GM12801 (cell line): Measurements from ENCODE around the gene GUCA2B.

Experiments
- TF ChIP-seq, protein P1 (sequence below): IDR thresholded peaks from one replicate; pipeline ENCODE4 v1.5.1; 2011; ENCODE audit warnings: control low read depth; ENCODE audit not compliant: insufficient read length; ENCODE audit errors: extremely low read depth

GUCA2B gene

DNA sequence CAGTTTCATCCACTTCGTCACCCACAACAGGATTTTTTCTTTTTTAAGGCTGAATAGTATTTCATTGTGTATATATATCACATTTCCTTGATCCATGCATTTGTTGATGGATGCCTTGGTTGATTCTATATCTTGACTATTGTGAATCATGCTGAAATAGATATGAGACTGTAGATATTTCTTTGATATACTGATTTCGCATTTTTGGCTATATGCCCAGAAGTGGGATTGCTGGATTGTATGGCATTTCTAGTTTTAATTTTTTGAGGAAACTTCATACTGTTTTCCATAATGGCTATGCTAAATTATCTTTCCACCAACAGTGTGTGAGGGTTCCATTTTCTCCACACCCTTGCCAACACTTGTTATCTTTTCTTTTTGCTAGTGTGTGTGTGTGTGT lies 5.0 kb downstream of the GUCA2B start:
- TF ChIP-seq, protein P1, sequence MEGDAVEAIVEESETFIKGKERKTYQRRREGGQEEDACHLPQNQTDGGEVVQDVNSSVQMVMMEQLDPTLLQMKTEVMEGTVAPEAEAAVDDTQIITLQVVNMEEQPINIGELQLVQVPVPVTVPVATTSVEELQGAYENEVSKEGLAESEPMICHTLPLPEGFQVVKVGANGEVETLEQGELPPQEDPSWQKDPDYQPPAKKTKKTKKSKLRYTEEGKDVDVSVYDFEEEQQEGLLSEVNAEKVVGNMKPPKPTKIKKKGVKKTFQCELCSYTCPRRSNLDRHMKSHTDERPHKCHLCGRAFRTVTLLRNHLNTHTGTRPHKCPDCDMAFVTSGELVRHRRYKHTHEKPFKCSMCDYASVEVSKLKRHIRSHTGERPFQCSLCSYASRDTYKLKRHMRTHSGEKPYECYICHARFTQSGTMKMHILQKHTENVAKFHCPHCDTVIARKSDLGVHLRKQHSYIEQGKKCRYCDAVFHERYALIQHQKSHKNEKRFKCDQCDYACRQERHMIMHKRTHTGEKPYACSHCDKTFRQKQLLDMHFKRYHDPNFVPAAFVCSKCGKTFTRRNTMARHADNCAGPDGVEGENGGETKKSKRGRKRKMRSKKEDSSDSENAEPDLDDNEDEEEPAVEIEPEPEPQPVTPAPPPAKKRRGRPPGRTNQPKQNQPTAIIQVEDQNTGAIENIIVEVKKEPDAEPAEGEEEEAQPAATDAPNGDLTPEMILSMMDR: no peak

DNA sequence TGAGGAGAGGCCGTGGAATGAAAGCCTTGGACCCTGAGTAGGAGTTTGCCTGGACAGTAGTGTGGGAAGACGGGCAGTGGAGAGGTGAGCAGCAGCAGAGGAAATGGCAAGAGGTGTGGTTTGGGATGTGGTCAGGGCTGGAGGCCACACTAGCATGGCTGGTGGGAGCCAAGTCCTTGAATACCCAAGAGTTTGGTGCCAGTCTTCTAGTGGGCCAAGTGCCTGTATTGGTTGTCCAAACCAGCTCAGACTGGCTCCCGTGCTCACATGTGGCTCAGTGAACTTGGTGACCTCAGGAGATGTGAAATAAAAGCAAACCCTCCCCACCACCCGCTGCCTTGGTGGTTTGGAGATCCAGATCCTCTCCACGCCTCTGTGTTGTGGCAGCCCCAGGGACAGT lies 9.0 kb downstream of the GUCA2B start:
- TF ChIP-seq, protein P1: no peak

- TF ChIP-seq, protein P1: no peak
Measured at GRCh38 chr1:42163114-42163513, 9.9 kb downstream of the GUCA2B start.

GRCh38 chr1:42163536-42164503 lies 10.6 kb downstream of the GUCA2B start:
- TF ChIP-seq, protein P1: no peak

DNA sequence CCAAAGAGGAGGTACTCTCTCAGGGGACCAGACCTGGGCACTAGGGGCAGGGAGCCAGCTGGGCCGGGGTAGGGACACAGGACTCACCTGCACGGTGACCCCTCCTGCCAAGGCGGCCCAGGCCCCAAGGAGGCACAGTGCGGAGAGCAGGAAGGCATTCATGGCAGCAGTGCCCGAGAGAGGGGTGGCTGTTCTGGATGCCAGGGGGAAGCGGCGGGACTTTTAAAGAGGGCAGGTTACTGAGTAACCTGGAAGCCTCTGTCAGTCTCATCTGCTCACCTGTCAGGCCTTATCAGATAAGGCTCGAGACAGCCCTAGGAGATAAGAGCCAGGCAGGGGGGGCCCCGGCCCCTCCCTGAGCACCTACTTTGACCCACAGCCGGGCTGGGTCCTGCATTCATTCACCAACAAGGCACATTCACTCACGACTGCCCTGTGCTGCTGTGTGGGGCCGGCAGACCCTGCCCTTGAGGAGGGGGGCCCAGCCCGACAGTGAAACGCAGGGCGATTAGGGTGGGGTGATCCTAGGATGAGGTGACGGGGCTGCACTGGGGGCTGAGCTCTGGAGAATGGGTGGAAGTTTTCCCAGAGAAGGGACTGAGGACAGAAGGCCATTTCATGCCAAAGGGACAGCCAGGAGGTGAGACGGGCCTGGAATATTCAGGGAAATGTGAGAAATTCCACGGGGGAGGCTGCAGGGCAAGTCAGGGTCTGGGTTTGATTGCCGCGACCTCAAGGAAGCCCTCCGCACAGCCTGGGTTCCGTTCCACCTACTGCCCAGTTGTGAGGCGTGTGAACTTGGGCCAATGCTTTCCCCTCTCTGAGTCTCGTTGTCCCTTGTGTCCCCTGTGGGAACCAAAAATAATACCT lies 11.6 kb downstream of the GUCA2B start, which contains the start of gene GUCA2A:
Gene GUCA2A (minus strand): TSS at position 195 of the 870 bp plus-strand sequence. CDS start 33 bp downstream, at position 162.
- TF ChIP-seq, protein P1: no peak

GRCh38 chr1:42165511-42166210 lies 12.5 kb downstream of the GUCA2B start:
- TF ChIP-seq, protein P1: no peak
